WI38 (cell line): ENCODE results near the gene OOSP3.

Experiments used
- H3K4me3 ChIP-seq: 2 replicates; pipeline ENCODE4 v1.5.1; 2011; ENCODE audit warnings: low read depth, mild to moderate bottlenecking, control low read depth, low read length
- TF ChIP-seq, protein P1 (sequence below): IDR thresholded peaks from 2 replicates; pipeline ENCODE4 v1.5.1; 2012; ENCODE audit warnings: low read depth, mild to moderate bottlenecking, control low read depth, low read length

Gene OOSP3

DNA sequence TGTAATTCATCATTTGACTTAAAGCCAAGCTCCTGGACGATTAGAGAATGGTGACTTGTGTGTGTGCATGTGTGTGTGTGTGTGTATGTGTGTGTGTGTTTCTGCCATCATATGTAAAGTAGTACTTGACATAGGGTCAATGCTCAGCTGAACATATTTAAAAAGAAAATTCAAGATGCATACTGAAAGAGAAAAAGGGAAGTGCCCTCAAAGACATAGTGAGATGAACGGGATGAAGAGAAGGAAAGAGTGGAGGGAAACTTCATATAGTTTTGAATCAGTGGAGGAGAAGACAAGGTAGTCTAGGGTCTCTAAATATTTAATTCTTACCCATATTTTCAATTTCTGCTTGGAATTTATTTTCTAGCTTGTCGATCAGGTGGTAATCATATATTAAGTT is 16.3 kb upstream of the OOSP3 start:
- no peak overlapping the region for H3K4me3 ChIP-seq
- TF ChIP-seq, protein P1, sequence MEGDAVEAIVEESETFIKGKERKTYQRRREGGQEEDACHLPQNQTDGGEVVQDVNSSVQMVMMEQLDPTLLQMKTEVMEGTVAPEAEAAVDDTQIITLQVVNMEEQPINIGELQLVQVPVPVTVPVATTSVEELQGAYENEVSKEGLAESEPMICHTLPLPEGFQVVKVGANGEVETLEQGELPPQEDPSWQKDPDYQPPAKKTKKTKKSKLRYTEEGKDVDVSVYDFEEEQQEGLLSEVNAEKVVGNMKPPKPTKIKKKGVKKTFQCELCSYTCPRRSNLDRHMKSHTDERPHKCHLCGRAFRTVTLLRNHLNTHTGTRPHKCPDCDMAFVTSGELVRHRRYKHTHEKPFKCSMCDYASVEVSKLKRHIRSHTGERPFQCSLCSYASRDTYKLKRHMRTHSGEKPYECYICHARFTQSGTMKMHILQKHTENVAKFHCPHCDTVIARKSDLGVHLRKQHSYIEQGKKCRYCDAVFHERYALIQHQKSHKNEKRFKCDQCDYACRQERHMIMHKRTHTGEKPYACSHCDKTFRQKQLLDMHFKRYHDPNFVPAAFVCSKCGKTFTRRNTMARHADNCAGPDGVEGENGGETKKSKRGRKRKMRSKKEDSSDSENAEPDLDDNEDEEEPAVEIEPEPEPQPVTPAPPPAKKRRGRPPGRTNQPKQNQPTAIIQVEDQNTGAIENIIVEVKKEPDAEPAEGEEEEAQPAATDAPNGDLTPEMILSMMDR: no peak

- H3K4me3 ChIP-seq: no peak overlapping the region
- TF ChIP-seq, protein P1: no peak
Measured at GRCh38 chr11:59865031-59865430, 13.6 kb upstream of the OOSP3 start.

- no peak within 1 kb of the TSS for H3K4me3 ChIP-seq
- TF ChIP-seq, protein P1: no peak
Measured at GRCh38 chr11:59866397-59866796, 12.2 kb upstream of the OOSP3 start, which contains the start of gene TCN1. Gene TCN1, minus strand, starts transcription at chr11:59866487. Its CDS starts 17 bp downstream, at chr11:59866470.

DNA sequence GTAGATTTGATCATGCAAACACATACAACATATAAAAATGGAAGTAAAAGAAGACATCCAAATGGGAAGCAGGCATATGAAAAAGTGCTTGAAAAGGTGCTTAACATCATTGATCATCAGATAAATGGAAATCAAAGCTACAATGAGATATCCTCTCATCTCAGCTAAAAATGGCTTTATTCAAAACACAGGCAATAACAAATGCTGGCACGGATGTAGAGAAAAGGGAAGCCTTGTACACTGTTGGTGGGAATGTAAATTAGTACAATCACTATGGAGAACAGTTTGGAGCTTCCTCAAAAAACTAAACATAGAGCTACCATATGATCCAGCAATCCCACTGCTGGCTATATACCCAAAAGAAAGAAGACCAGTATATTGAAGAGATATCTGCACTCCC is 11.7 kb upstream of the OOSP3 start:
- H3K4me3 ChIP-seq: no peak overlapping the region
- TF ChIP-seq, protein P1: no peak

GRCh38 chr11:59867946-59868345 is 10.6 kb upstream of the OOSP3 start:
- TF ChIP-seq, protein P1: no peak
- no peak overlapping the region for H3K4me3 ChIP-seq

DNA sequence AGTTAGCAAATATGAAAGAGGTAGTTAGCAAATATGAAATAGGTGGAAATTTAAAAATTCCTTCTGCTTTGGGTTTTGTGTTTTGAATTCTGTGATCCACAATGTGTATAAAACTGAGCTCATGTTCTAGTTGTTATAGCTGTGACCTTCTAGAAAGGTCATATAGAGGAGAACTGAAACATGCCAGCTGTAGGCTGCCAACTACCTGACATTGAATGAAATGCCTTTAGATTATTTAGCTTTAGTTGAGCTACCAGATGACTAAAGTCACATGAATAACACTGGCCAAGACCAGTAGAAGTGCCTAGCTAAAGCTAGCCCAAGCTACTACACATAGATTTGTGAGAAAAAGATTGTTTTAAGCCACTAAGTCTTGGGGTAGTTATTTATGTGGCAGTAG is 6.5 kb upstream of the OOSP3 start:
- no peak overlapping the region for H3K4me3 ChIP-seq
- TF ChIP-seq, protein P1: no peak

DNA sequence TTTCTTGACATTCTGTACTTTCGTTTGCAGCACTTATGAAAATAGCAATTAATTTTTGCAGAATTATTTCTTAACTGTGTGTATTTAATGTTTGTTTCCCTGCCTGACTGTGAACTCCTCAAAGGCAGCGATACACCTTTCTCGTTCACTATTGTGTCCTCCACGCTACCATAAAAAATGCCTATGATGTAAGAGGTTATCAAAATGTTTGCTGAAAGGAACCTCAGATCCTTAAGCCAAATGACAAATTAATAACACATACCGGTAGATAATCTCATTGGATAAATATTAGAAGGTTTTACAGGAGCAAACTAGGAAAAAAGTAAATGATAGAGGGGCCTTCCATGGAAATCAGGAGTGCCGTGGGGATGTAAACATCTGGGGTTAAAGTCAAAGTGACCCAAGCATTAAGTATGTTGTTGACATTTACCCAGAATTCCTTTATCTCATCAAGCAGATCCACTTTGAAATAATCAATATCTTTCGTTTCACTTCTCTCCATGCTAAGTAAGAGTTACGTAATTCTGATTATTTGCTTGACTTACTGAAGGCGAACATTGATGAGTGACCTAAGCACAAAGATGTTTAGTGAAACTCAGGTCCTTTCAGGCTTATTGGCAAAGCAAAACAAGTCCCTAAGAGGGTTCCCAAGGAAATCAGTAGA is 2.6 kb upstream of the OOSP3 start:
- TF ChIP-seq, protein P1: no peak
- H3K4me3 ChIP-seq: no peak overlapping the region
